IPS DF 4.7 (cell line): ENCODE measurements around the gene PCBP3.
"Not testable (repeated sequence)": the region's sequence is repeated elsewhere in the genome, so short reads cannot be mapped to it uniquely, and the experiment has no call there.

Experiments
- DNase-seq: peaks from one replicate; pipeline ENCODE4 v3.0.0-alpha.2; 2013; ENCODE audit warnings: low spot score; ENCODE audit errors: extremely low read depth

The PCBP3 gene

GRCh38 chr21:45942755-45943629, 299.5 kb downstream of the PCBP3 start:
- no peak for DNase-seq

GRCh38 chr21:45943630-45944540, 300.4 kb downstream of the PCBP3 start:
- no peak for DNase-seq

GRCh38 chr21:45944601-45945000, 301.1 kb downstream of the PCBP3 start:
- no peak for DNase-seq

- DNase-seq, result no peak
Measured at GRCh38 chr21:45945066-45945867, 301.7 kb downstream of the PCBP3 start.

- DNase-seq, result no peak
Measured at GRCh38 chr21:45945868-45946210, 302.3 kb downstream of the PCBP3 start.

GRCh38 chr21:45947296-45947695, 303.8 kb downstream of the PCBP3 start:
- no peak for DNase-seq

- DNase-seq, result no peak
Measured at GRCh38 chr21:45947716-45948255, 304.3 kb downstream of the PCBP3 start.

- no peak for DNase-seq
Measured at GRCh38 chr21:45948576-45949141, 305.1 kb downstream of the PCBP3 start.

- DNase-seq, result no peak
Measured at GRCh38 chr21:45949928-45950739, 306.6 kb downstream of the PCBP3 start.

- DNase-seq, result no peak
Measured at GRCh38 chr21:45950740-45951515, 307.4 kb downstream of the PCBP3 start.

- DNase-seq, result no peak
Measured at GRCh38 chr21:45951676-45952075, 308.2 kb downstream of the PCBP3 start.

- not testable (repeated sequence) for DNase-seq
Measured at GRCh38 chr21:45952527-45952926, 309.0 kb downstream of the PCBP3 start.

- DNase-seq, result no peak
Measured at GRCh38 chr21:45952974-45953373, 309.4 kb downstream of the PCBP3 start.

GRCh38 chr21:45954261-45954660, 310.7 kb downstream of the PCBP3 start:
- no peak for DNase-seq

- no peak for DNase-seq
Measured at GRCh38 chr21:45954921-45955320, 311.4 kb downstream of the PCBP3 start.

- DNase-seq, result no peak
Measured at GRCh38 chr21:45957551-45957950, 314.0 kb downstream of the PCBP3 start.

GRCh38 chr21:45957981-45958600, 314.6 kb downstream of the PCBP3 start:
- DNase-seq, result no peak

- no peak for DNase-seq
Measured at GRCh38 chr21:45959182-45959581, 315.7 kb downstream of the PCBP3 start.
